NCI-H2196 treated with DMSO at 0.1 percent for 48 hours (cell line): Measurements from ENCODE around the gene STARD13.

ENCODE experiments used
- DNase-seq: peaks from one replicate; lab custom pipeline; 2025; ENCODE audit not compliant: unreplicated experiment; lab: John Stamatoyannopoulos, UW

Gene STARD13

GRCh38 chr13:33278913-33279312 lies 6.6 kb downstream of the STARD13 start:
- DNase-seq, result no peak

DNA sequence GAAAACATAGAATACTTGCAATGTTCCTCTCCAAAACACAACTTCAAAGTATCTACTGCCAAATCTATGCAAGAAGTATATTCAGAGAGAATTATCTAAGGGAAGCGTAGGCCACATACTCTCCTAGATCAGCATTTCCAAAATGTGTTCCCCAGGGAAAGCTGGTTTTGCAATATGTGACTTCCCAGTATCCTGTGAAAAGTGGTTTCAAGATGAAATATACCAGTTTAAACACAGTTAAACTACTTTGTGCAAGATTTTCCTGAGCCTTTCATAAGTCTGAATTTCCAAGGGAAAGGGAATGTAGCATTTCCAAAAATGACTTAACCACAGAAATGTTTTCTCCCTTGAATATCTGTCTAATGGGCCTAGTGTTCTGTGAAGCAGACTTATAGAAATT lies 7.6 kb downstream of the STARD13 start:
- no peak for DNase-seq

GRCh38 chr13:33277037-33277740 lies 8.4 kb downstream of the STARD13 start:
- no peak for DNase-seq

DNA sequence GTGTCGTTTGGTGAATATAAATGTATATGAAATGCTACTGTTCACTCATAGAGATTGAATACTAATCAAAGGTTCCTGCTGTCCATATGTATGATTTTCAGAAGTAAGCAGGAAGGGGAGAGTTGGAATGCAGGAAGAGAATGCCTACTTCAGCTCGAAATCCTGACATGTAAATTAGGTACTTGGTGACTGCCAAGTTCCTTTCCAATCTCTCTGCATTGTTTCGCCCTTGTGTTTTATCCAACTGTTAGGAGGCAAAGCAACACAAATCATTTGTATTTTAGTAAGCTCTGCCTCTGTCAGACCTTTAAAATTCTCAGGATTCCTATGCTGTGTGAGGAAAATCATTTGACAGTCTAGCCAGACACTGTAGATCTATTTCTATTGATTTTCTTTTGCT lies 9.0 kb downstream of the STARD13 start:
- DNase-seq, result no peak

DNA sequence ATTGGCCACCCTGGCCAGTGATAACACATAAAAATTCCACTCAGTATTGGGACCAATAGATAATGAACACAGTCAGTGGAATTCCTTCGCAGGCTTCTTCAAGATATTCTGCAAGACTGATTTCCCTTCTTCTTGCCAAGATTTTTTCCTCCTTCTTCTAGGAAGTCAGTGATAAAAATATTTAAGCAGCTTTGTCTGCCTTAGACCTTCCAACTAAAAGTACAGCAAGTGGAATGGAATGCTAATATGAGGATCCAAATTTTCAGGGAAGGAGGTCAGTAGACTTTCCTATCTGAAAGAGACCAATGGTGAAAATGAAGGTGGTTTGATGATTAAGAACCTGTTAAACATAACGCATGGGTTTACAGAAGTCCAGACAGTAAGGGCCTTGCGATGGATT lies 9.6 kb downstream of the STARD13 start:
- no peak for DNase-seq

- DNase-seq, result no peak
Measured at GRCh38 chr13:33274264-33274663, 11.3 kb downstream of the STARD13 start.

GRCh38 chr13:33272531-33273124 lies 12.9 kb downstream of the STARD13 start:
- no peak for DNase-seq

DNA sequence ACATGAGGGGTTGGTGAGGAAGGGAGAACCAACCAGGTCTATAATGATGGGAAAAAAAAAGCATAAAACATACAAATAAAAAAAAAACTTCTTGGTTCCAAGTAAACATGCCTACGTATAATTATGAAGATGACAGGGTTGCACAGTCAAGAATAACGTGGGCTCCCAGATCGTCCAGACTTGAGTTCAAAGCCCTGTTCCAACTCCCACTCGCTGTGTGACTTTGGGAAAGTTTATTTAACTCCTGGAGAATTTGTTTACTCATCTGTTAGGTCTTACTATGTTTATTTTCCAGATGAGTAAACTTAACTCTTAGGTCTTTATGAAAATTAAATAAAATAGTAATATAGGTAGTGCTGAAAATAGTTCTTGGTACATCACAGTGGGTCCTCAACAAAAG lies 13.8 kb downstream of the STARD13 start:
- no peak for DNase-seq

- DNase-seq, result no peak
Measured at GRCh38 chr13:33270895-33271538, 14.5 kb downstream of the STARD13 start.

GRCh38 chr13:33265607-33266006 lies 19.9 kb downstream of the STARD13 start:
- no peak for DNase-seq

DNA sequence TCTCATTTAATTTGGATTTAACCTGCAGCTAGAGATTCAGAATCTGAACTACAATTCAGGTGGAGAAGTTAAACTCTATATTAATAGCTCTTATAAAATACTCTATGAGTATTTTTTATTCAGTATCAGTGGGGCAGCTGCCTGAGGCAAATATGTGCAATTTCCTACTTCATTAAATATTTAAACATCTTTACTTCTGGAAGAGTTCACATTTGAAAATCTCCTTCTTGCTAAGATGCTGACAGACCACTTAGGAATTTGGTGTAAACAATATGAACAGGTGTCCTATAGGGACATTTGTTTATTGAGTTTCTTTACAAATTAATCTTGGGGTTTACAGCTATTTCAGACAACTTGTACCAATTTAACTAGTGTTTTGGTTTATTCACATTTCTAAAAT lies 20.4 kb downstream of the STARD13 start:
- no peak for DNase-seq

DNA sequence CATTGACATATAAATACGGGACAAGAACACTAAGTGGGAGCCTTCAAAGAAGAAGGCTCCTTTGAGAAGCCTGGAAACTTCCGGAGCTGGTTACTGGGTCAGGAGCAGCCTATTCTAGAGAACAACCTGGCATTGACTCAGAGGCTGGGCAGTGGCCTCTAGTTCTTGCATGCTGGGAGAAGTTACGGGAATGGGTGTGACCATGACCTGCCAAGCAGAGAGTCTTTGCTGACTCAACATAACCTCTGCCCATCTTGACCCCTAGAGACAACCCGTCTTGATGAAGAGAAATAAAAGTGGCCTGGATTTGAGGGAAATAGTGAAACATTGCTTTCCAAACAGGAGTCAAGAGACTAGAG lies 21.0 kb downstream of the STARD13 start:
- no peak for DNase-seq

DNA sequence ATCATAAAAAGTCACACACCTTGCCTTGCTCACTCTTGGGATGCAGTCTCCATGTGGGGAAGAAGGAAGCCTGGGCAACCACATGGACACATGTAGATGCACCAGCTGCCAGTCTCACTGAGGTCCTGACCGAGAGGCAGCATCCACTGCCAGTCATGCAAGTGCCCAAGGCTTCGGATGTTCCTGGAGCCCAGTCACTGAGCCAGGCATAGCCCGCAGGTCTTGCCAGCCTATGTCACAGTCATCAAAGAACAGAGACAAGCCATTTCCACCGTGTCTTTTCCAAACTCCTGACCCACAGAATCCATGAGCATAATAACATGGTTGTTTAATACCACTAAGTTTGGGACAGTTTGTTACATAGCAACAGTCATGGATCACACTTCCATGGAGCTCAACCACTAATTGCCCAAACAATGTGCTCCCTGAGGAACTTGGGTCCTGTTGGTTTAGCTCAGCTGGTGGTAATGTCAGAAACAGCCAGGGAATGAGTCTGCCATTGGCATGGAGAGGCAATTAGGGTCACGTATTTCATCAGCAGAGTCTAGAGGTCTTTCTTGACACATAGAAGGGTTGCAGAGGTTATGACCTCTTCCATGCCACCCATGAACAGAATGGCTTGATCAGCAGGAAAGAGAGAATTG lies 21.5 kb downstream of the STARD13 start:
- DNase-seq, result no peak

DNA sequence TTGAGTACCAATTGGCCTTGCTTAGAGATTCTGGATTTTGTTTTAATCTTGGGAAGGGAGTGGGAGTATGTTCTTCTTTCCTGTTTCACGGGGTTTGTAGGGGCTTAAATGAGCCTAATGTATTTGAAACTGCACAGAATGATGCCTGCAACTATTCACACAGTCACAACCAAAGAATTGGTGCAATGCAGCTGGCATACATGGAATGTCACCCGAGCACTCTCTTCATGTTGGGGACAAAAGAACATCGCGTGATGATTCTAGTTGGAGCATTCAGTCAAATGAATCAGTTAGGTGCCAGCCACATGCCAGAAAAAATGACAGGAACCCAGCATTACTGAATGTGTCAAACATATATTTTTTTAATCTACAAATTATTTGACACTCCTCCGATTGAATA lies 22.1 kb downstream of the STARD13 start:
- DNase-seq, result no peak

- DNase-seq, result no peak
Measured at GRCh38 chr13:33262997-33263396, 22.6 kb downstream of the STARD13 start.

- DNase-seq, result no peak
Measured at GRCh38 chr13:33262594-33262993, 23.0 kb downstream of the STARD13 start.

DNA sequence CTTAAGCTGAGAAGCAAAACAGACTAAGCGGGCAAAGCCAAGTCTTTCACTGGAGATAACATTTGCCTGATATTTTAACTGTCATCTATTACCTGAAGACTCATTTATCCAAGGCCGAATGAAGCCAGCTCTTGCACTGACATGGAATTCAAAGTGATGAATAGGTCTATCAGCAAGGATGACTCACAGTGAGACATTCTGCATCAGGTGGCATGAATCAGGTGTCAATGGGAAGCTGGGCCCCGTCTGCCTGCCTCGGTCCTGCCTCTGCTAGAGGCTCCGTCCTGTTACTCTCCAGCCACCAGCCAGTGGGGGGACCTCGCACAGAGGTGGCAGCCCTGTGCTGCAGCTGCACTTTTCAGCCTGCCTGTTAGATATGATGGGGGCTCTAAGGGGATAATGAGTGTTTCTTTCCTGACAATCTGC lies 23.5 kb downstream of the STARD13 start:
- DNase-seq, result no peak

DNA sequence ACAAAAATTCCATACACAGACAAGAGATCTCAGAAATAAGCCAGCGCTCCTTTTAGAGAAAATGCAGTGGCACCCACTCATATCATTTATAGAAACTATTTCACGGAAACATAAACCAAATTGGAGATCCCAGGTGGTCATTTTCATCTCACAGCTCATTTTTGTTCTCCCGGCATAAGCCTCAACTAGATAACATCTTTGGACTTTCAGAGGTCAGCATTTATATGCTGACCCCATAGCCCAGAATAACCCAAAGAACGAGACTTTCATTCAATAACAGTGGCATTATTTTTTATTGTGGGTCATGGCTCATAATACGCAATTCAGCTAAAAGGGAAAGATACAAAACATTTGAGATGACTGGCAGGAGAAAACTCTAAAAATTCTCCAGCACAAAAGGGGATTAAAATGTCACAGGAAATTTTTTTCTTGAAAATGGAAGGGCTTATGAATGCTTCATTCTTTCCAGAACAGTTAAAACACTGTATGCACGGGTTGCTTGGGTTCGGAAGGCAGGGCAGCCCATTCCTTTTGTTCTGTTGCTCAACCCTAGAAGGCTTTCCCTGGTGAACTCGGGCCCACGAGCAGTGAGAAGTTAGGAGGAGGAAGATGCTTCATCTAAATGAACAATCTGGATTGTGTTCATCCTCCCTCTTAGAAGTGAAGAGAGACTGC lies 24.0 kb downstream of the STARD13 start:
- DNase-seq, result no peak

DNA sequence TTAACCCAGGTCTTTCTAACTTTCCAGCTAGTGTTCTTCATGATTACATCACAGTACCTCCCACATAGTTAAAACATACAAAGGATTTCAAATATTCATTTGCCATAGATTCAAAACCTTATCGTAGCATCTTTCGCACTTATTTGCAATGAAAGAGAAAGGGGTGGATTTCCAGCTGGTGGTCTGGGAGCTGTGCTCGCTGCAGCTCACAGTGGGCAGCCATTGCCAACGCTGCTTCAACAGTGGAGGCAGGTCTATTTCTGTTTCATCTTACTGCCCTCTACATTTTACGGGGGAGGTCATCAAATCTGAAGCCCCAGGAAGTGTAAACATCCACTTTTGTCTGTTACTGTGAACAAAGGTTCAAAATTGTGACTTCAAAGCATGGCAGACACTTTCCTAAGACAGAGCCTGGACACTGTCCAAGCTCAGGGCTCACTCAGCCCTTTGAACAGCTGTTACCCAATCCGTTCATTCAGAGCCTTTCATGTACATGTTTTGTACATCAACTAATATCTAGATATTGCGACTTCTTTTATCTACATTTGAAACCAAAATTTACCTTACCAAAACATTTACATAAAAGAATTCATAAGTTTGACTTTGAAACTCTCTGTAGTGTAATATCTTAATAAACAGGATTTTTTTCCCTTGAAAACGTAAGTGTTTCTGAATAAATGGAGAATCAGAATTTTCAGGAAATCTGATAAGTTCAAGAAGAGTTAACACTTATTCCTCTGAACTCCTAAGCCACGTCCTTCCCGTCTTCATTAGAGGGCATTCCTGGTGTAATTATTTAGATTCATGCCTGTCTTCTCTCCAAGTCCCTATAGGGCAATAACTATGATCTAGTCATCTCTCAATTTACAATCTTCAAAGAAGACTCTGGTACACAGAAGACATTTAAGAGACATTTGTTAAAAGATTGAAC lies 25.1 kb downstream of the STARD13 start:
- no peak for DNase-seq

DNA sequence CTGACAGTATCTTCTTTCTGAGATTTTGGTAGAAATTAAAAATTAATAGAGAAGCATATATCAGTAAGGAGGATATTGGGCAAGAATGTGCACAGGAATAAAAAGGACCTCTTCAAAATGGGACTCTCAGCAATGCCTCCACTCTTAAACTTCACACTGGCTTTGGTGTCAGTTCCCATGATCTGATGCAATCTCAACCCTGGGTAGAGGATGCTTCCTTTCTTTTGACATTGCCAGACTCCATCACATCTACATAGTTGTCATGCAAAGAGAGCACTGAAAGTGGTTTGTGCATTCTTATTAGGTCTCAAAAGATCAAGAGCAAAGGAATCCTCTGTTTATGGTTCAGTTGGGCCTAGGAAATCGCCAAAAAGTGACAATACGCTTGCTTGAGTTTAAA lies 26.3 kb downstream of the STARD13 start:
- no peak for DNase-seq

GRCh38 chr13:33258808-33259193 lies 26.8 kb downstream of the STARD13 start:
- DNase-seq, result no peak
